HCEC 1CT (cell line): ENCODE results near the gene UNC119.
"Not testable (repeated sequence)": the region's sequence is repeated elsewhere in the genome, so short reads cannot be mapped to it uniquely, and the experiment has no call there.

ENCODE experiments used
- DNase-seq: peaks from one replicate; pipeline ENCODE4 v3.0.0-alpha.2; 2017

UNC119 gene

GRCh38 chr17:28540231-28540630, 12.2 kb downstream of the UNC119 start:
- no peak for DNase-seq

- DNase-seq, result no peak
Observed at GRCh38 chr17:28538296-28538895, 14.0 kb downstream of the UNC119 start.

GRCh38 chr17:28537219-28537610, 15.2 kb downstream of the UNC119 start:
- DNase-seq, result no peak

- DNase-seq, result no peak
Observed at GRCh38 chr17:28536532-28537218, 15.7 kb downstream of the UNC119 start.

- DNase-seq, result no peak
Observed at GRCh38 chr17:28534740-28535375, 17.6 kb downstream of the UNC119 start.

- DNase-seq, result no peak
Observed at GRCh38 chr17:28533091-28533807, 19.2 kb downstream of the UNC119 start.

- no peak for DNase-seq
Observed at GRCh38 chr17:28532050-28532960, 20.1 kb downstream of the UNC119 start.

GRCh38 chr17:28530926-28531325, 21.5 kb downstream of the UNC119 start:
- DNase-seq, result no peak

GRCh38 chr17:28530250-28530649, 22.2 kb downstream of the UNC119 start:
- no peak for DNase-seq

- no peak for DNase-seq
Observed at GRCh38 chr17:28529013-28529400, 23.4 kb downstream of the UNC119 start.

GRCh38 chr17:28528327-28529012, 24.0 kb downstream of the UNC119 start:
- no peak for DNase-seq

GRCh38 chr17:28527859-28528258, 24.6 kb downstream of the UNC119 start:
- no peak for DNase-seq

GRCh38 chr17:28527181-28527681, 25.2 kb downstream of the UNC119 start:
- DNase-seq, result no peak

GRCh38 chr17:28526381-28526780, 26.0 kb downstream of the UNC119 start:
- DNase-seq, result no peak

- DNase-seq, result peak; percentile 42
Observed at GRCh38 chr17:28524476-28525424, 27.7 kb downstream of the UNC119 start.

- DNase-seq, result no peak
Observed at GRCh38 chr17:28523876-28524275, 28.5 kb downstream of the UNC119 start.

- no peak for DNase-seq
Observed at GRCh38 chr17:28523186-28523585, 29.2 kb downstream of the UNC119 start.

GRCh38 chr17:28522281-28522680, 30.1 kb downstream of the UNC119 start:
- DNase-seq, result not testable (repeated sequence)

GRCh38 chr17:28521311-28522085, 30.9 kb downstream of the UNC119 start:
- DNase-seq, result no peak

- DNase-seq, result no peak
Observed at GRCh38 chr17:28520687-28521086, 31.7 kb downstream of the UNC119 start.
